Measurements from ENCODE around the gene SPECC1. TPM values are rescaled to one million over a fixed set of nuclear protein-coding genes. Genes with fewer than 3 reads are reported as not detected.
"Not testable (repeated sequence)": the region's sequence is repeated elsewhere in the genome, so short reads cannot be mapped to it uniquely, and the experiment has no call there.

The SPECC1 gene
- total and polyA plus RNA-seq, 2 experiments from 2014 or later: 1.3 to 1.5 TPM

GRCh38 chr17:20009052-20009301 lies 182 bp upstream of the SPECC1 start:
- H3K27me3 ChIP-seq (replicated peaks; ENCODE audit: insufficient read depth): peaks cover 59% of the 10 kb centered on the region
- no peaks in the 10 kb centered on the region for H3K9me3 ChIP-seq (ENCODE audit: low read depth)
- no peaks in the 10 kb centered on the region for H3K4me1 ChIP-seq (ENCODE audit: insufficient read depth)
- H2AFZ ChIP-seq: peak overlapping the region; percentile 95
- H4K20me1 ChIP-seq (ENCODE audit: insufficient read depth): no peaks in the 10 kb centered on the region
- WGBS, 2 experiments (ENCODE audit: low coverage in 1 of 2, low lambda C conversion rate in 2 of 2, missing lambda C conversion rate in 2 of 2): 0 to 1% methylated on average over 11 to 18 of the region's 18 CpGs
- TF ChIP-seq EZH2 (IDR thresholded peaks at IDR 0.05; ENCODE audit: insufficient read depth, poor library complexity, severe bottlenecking) (no peak), EZH2phosphoT487 (IDR thresholded peaks at IDR 0.05; ENCODE audit: insufficient read depth, low read depth) (no peak)
- H3K9ac ChIP-seq: no peak overlapping the region
- peak overlapping the region; percentile 79 for H3K4me3 ChIP-seq
- peak; percentile 65 for DNase-seq
- no peaks in the 10 kb centered on the region for H3K9me2 ChIP-seq (ENCODE audit: insufficient read depth)
- no peaks in the 10 kb centered on the region for H3K79me2 ChIP-seq (ENCODE audit: insufficient read depth)
- no peak overlapping the region for H3K27ac ChIP-seq
- in situ Hi-C loops (cut with MboI): no loop called here
- H3K36me3 ChIP-seq (ENCODE audit: low read depth): no peaks in the 10 kb centered on the region
- H3F3A ChIP-seq (ENCODE audit: insufficient read depth): peaks cover 6% of the 10 kb centered on the region; the same call in 1 of the 2 replicates
- H3K4me2 ChIP-seq (ENCODE audit: unreplicated experiment): peak overlapping the region; percentile 77

GRCh38 chr17:20010099-20010863 lies 1.1 kb downstream of the SPECC1 start:
- in situ Hi-C loops (cut with MboI): no loop called here
- peak overlapping the region; percentile 39 for H3K4me2 ChIP-seq (ENCODE audit: unreplicated experiment)
- DNase-seq: peak; percentile 76
- H3F3A ChIP-seq (ENCODE audit: insufficient read depth): peaks cover 6% of the 10 kb centered on the region; the same call in 1 of the 2 replicates
- no peak overlapping the region for H3K27ac ChIP-seq
- H3K9ac ChIP-seq: no peak overlapping the region
- no peaks in the 10 kb centered on the region for H3K9me2 ChIP-seq (ENCODE audit: insufficient read depth)
- WGBS, 2 experiments (ENCODE audit: low coverage in 1 of 2, low lambda C conversion rate in 2 of 2, missing lambda C conversion rate in 2 of 2): 29 to 32% methylated on average over 11 of the region's 11 CpGs
- H3K27me3 ChIP-seq (replicated peaks; ENCODE audit: insufficient read depth): peaks cover 63% of the 10 kb centered on the region
- H4K20me1 ChIP-seq (ENCODE audit: insufficient read depth): no peaks in the 10 kb centered on the region
- no peaks in the 10 kb centered on the region for H3K9me3 ChIP-seq (ENCODE audit: low read depth)
- H3K36me3 ChIP-seq (ENCODE audit: low read depth): no peaks in the 10 kb centered on the region
- H3K79me2 ChIP-seq (ENCODE audit: insufficient read depth): no peaks in the 10 kb centered on the region
- peak overlapping the region; percentile 95 for H2AFZ ChIP-seq
- H3K4me1 ChIP-seq (ENCODE audit: insufficient read depth): no peaks in the 10 kb centered on the region
- peak overlapping the region; percentile 79 for H3K4me3 ChIP-seq
- TF ChIP-seq EZH2 (IDR thresholded peaks at IDR 0.05; ENCODE audit: insufficient read depth, poor library complexity, severe bottlenecking) (peak; percentile 58), EZH2phosphoT487 (IDR thresholded peaks at IDR 0.05; ENCODE audit: insufficient read depth, low read depth) (no peak)

DNA sequence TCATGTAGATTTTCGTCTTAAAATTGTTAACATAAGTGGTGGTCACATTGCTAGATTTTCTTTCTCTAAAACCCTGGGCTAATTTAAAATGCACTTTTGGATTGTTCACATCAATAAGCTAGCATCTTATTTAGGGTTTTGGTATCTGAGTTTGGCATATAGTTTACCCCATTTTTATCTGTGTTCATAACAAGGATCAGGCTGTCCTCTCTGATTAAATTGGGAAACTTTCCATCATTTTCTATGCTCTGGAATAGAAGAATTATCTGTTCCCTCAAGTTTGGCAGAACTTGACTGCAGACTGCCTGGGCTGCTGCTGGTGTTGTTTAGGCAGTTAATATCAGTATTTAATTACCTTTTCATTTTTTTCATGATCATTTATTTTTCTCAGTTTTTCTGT lies 1.8 kb downstream of the SPECC1 start:
- H3K4me2 ChIP-seq (ENCODE audit: unreplicated experiment): no peak overlapping the region
- peaks cover 6% of the 10 kb centered on the region; the same call in 1 of the 2 replicates for H3F3A ChIP-seq (ENCODE audit: insufficient read depth)
- no peaks in the 10 kb centered on the region for H3K4me1 ChIP-seq (ENCODE audit: insufficient read depth)
- H3K27ac ChIP-seq: no peak overlapping the region
- H3K27me3 ChIP-seq (replicated peaks; ENCODE audit: insufficient read depth): peaks cover 60% of the 10 kb centered on the region
- H3K79me2 ChIP-seq (ENCODE audit: insufficient read depth): no peaks in the 10 kb centered on the region
- H3K9me2 ChIP-seq (ENCODE audit: insufficient read depth): no peaks in the 10 kb centered on the region
- no peak overlapping the region for H2AFZ ChIP-seq
- in situ Hi-C loops (cut with MboI): no loop called here
- TF ChIP-seq EZH2 (IDR thresholded peaks at IDR 0.05; ENCODE audit: insufficient read depth, poor library complexity, severe bottlenecking) (no peak), EZH2phosphoT487 (IDR thresholded peaks at IDR 0.05; ENCODE audit: insufficient read depth, low read depth) (no peak)
- no peak overlapping the region for H3K4me3 ChIP-seq
- no peaks in the 10 kb centered on the region for H3K36me3 ChIP-seq (ENCODE audit: low read depth)
- no peak overlapping the region for H3K9ac ChIP-seq
- H3K9me3 ChIP-seq (ENCODE audit: low read depth): no peaks in the 10 kb centered on the region
- H4K20me1 ChIP-seq (ENCODE audit: insufficient read depth): no peaks in the 10 kb centered on the region
- 60 to 70% methylated on average over 1 of the region's 1 CpG for WGBS, 2 experiments (ENCODE audit: low coverage in 1 of 2, low lambda C conversion rate in 2 of 2, missing lambda C conversion rate in 2 of 2)
- no peak for DNase-seq

DNA sequence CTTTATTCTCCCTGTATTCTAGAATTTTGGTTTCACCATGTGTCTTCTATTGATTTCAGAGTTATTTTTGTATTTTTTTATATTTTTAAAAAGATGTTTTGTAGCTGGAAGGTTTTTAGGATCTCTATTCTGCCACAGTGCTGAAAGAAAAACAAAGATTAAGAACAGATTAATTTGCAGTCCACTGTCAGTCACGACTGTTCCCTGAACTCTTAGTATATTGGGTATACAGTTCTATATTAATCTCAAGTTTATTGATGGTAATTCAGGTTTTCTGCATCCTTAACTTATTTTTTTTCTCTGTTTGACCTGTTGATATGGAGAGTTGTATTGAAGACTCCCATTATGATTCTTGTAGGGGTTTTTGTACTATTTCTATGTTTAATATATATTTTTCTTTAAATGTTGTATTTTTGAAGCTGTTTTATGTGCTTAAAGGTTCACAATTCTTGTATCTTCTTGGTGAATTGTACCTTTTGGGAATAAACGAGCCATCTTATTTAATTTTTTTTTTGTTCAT lies 2.9 kb downstream of the SPECC1 start:
- Histone ChIP-seq H3K27ac (no peak overlapping the region), H3K4me3 (no peak overlapping the region), H3K4me2 (ENCODE audit: unreplicated experiment) (no peak overlapping the region), H3K4me1 (ENCODE audit: insufficient read depth) (no peaks in the 10 kb centered on the region), H3K27me3 (replicated peaks; ENCODE audit: insufficient read depth) (peaks cover 49% of the 10 kb centered on the region), H3K9me2 (ENCODE audit: insufficient read depth) (no peaks in the 10 kb centered on the region), H3K9ac (no peak overlapping the region), H3K9me3 (ENCODE audit: low read depth) (no peaks in the 10 kb centered on the region), H4K20me1 (ENCODE audit: insufficient read depth) (no peaks in the 10 kb centered on the region), H2AFZ (no peak overlapping the region), H3F3A (ENCODE audit: insufficient read depth) (peaks cover 6% of the 10 kb centered on the region; the same call in 1 of the 2 replicates), H3K36me3 (ENCODE audit: low read depth) (no peaks in the 10 kb centered on the region), H3K79me2 (ENCODE audit: insufficient read depth) (no peaks in the 10 kb centered on the region)
- WGBS, 2 experiments (ENCODE audit: low coverage in 1 of 2, low lambda C conversion rate in 2 of 2, missing lambda C conversion rate in 2 of 2): 19 to 23% methylated on average over 2 of the region's 2 CpGs
- no peak for TF ChIP-seq EZH2phosphoT487 (IDR thresholded peaks at IDR 0.05; ENCODE audit: insufficient read depth, low read depth)
- TF ChIP-seq EZH2 (IDR thresholded peaks at IDR 0.05; ENCODE audit: insufficient read depth, poor library complexity, severe bottlenecking): no peak
- no peak for DNase-seq
- in situ Hi-C loops (cut with MboI): no loop called here

DNA sequence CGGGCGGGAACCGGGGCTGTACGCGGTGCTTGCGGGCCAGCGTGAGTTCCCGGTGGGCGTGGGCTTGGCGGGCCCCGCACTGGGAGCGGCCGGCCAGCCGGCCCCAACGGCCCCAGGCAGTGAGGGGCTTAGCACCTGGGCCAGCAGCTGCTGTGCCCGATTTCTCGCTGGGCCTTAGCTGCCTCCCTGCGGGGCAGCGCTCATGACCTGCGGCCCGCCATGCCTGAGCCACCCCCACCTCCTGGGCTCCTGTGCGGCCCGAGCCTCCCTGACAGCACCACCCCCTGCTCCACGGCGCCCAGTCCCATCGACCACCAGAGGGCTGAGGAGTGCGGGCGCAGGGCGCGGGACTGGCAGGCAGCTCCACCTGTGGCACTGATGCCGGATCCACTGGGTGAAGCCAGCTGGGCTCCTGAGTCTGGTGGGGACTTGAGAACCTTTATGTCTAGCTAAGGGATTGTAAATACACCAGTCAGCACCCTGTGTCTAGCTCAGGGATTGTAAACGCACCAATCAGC lies 7.4 kb downstream of the SPECC1 start:
- WGBS, 2 experiments (ENCODE audit: low coverage in 1 of 2, low lambda C conversion rate in 2 of 2, missing lambda C conversion rate in 2 of 2): 87% methylated on average over 16 to 30 of the region's 32 CpGs
- H2AFZ ChIP-seq; H3K9me3 ChIP-seq (ENCODE audit: low read depth); H3K79me2 ChIP-seq (ENCODE audit: insufficient read depth); H3F3A ChIP-seq (ENCODE audit: insufficient read depth); DNase-seq; in situ Hi-C loops (cut with MboI); H4K20me1 ChIP-seq (ENCODE audit: insufficient read depth); H3K4me2 ChIP-seq (ENCODE audit: unreplicated experiment); H3K4me1 ChIP-seq (ENCODE audit: insufficient read depth); H3K36me3 ChIP-seq (ENCODE audit: low read depth); H3K9me2 ChIP-seq (ENCODE audit: insufficient read depth); H3K9ac ChIP-seq; H3K4me3 ChIP-seq; H3K27ac ChIP-seq: not testable (repeated sequence)
- peaks cover 27% of the 10 kb centered on the region for H3K27me3 ChIP-seq (replicated peaks; ENCODE audit: insufficient read depth)

All from GM23248 (cell line).